CD4-positive, alpha-beta T cell treated with Interleukin-17A for 1 hour (primary cell): ENCODE results near the gene AMBP.
"Not testable (repeated sequence)": the region's sequence is repeated elsewhere in the genome, so short reads cannot be mapped to it uniquely, and the experiment has no call there.

Source experiments
- DNase-seq: peaks from one replicate; pipeline ENCODE4 v3.0.0-alpha.2; 2020

The AMBP gene

DNA sequence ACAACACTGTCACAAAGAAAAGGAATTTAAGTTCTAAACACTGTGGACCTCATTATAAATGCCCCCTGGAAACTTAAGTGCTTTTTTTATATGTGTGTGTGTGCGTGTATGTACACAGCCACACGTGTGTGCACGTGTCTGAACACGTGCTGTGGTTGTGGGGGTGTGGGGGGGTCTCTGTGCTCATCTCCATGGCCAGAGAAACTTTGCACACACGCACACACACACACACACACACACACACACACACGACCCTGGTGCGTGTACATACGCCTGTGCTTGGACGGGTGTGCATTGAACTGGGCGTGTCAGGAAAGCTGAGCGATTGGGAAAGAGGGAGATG is 27.9 kb downstream of the AMBP start:
- no peak for DNase-seq

DNA sequence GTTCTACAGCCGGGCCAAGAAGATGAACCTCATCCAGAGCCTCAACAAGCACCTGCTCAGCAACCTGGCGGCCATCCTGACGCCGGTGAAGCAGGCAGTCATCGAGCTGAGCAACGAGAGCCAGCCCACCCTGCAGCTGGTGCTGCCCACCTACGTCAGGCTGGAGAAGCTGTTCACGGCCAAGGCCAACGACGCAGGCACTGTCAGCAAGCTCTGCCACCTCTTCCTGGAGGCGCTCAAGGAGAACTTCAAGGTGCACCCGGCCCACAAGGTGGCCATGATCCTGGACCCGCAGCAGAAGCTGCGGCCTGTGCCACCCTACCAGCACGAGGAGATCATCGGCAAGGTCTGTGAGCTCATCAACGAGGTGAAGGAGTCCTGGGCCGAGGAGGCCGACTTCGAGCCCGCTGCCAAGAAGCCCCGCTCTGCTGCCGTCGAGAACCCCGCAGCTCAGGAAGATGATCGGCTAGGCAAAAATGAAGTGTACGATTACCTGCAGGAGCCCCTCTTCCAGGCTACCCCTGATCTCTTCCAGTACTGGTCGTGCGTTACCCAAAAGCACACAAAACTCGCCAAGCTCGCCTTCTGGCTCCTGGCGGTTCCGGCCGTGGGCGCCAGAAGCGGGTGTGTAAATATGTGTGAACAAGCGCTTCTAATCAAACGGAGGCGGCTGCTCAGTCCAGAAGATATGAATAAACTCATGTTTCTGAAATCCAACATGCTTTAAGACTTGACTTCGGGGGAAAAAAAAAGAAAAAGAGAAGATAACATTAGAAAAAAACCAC is 28.5 kb downstream of the AMBP start:
- DNase-seq: no peak

DNA sequence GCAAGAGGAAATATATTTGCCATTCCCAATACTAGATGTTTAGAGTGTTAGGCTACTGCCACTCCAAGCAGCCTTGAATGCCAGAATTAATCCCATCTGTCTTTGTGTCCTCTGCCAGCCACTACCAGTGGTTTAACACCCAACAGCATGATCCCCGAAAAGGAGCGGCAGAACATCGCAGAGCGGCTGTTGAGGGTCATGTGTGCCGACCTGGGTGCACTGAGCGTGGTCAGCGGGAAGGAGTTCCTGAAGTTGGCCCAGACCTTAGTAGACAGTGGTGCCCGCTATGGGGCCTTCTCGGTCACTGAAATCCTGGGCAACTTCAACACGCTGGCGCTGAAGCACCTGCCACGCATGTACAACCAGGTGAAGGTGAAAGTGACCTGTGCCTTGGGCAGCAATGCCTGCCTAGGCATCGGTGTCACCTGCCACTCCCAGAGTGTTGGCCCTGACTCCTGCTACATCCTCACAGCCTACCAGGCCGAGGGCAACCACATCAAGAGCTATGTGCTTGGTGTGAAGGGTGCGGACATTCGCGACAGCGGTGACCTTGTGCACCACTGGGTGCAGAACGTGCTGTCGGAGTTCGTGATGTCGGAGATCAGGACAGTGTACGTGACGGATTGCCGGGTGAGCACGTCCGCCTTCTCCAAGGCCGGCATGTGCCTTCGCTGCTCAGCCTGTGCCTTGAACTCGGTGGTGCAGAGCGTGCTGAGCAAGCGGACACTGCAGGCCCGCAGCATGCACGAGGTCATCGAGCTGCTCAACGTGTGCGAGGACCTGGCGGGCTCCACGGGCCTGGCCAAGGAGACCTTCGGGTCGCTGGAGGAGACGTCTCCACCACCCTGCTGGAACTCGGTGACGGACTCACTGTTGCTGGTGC is 29.3 kb downstream of the AMBP start:
- DNase-seq: no peak

DNA sequence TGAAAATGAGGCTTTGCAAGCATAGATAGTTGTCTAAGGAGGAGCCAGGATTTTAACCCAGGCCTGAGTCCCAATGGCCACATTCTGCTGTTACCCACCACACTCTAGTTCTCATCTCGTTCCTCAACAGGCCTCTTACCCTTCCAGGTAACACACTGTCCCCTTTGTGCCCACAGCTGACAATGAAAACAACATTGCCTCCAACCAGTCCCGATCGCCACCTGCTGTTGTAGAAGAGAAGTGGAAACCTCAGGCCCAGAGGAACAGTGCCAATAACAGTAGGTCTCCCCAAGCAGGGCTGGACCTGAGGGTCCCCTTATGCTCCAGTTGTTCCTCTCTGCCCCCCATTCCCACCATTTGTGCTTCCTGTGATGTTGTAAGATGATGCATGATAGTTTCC is 30.4 kb downstream of the AMBP start:
- no peak for DNase-seq

DNA sequence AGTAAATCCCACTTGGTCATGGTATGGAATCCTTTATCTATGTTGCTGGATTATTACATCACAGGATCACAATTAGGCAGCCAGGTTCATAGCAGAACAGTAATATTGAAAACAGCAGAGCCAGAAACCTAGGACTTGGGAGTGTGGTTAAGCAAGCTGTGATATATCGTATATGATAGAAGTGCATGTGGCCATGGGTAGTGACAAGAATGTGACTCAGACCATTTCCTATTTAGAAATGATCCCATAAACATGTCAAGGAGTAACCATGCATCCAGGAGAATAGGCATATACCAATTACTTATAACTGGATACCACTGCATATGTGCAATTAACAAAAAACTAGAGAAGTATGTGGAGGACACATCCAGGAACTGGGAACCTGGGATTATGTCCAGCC is 31.2 kb downstream of the AMBP start:
- no peak for DNase-seq

DNA sequence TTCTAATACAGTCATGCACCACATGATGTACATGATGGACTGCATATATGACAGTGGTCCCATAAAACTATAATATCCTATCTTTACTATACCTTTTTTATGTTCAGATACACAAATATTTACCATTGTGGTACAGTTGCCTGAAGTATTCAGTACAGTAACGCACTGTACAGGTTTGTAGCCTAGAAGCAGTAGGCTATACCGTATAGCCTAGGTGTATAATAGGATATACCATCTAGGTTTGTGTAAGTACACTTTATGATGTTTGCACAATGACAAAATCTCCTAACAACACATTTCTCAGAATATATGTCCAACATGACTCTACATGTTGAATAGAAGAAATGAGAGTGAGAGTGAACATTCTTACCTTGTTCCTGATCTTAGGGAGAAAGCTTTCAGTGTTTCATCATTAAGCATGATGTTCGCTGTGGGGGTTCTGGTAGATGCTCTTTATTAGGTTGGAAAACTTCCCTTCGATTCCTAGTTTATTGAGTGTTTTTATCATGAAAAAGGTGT is 31.8 kb downstream of the AMBP start:
- no peak for DNase-seq

DNA sequence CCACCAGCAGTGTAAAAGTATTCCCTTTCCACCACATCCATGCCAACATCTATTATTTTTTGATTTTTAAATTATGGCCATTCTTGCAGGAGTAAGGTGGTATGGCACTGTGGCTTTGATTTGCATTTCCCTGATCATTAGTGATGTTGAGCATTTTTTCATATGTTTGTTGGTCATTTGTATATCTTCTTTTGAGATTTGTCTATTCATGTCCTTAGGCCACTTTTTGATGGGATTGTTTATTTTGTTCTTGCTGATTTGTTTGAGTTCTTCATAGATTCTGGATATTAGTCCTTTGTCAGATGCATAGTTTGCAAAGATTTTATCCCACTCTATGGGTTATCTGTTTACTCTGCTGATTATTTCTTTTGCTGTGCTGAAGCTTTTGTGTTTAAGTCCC is 34.4 kb downstream of the AMBP start:
- not testable (repeated sequence) for DNase-seq

DNA sequence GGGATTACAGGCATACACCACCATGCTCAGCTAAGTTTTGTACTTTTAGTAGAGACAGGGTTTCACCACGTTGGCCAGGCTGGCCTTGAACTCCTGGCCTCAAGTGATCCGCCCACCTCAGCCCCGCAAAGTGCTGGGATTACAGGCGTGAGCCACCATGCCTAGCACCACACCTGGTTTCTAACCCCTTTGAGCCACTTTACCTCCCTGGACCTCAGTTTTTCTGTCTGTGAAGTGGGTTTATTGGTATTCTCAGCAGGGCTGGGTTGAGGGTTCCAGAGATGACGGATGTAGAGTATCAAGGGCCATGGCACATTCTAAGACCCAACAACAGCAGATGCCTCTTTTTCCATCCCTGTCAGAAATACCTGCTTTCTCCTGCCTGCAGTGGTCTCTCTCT is 38.6 kb downstream of the AMBP start:
- DNase-seq: no peak

DNA sequence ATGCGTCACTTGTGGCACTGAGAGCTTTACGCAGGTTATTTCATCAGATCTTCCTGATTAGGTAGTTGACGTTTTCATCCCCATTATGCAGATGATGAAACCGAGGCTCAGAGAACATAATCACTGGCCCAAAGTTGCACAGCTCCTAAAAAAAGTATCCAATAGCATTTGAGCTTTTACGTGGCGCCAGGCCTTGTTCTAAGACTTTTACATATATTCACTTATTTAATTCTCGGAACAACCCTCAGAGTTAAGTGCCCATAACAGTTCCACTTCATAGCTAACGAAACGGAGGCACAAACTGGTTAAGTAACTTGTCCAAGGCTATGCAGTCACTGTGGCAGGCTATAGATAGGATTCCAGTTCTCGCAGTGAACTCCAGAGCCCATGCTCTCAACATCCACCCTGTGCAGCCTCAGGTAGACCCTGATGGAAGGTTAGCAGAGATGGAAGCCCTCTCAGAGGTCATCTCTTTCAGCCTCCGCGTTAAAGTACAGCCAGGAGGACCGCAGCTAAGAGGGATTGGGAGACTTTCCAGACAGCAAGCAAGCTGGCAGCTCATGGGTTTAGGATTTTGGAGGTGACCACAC is 39.3 kb downstream of the AMBP start:
- no peak for DNase-seq

DNA sequence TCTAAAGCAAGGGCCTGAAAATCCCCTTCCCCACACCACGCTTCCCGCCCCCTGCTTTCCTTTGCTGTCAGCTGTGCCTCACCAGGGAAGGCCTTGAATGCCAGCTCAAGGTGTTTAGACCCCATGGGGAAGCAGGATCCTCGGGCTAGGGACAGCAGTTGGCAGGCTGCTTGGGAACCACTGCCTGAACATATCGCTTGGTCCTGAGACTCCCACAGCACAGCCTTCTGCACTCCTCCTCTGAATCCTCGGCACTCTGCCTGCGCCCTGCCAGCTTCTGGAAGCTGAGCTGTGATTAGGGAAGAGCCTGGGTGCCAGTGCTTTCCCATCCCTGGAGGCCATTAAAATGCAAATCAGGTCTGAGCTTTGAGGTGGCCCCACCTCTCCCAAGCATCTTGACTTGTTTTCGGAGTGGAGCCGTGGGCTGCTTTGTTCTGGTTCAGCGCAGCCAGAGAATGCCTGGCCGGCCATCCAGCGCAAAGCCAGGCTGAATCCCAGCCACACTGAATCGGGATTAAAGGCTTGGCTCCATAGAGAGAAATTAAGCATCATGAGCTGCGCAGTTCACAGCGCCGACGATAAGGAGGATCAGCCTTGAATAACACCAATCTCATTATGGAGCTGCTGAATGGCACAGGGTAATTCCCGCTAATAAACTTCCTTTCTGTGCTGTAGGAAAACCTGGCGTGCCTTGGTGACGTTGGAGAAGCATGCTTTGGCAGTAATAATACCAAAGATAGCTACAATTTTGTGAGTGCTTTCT is 40.0 kb downstream of the AMBP start:
- no peak for DNase-seq

DNA sequence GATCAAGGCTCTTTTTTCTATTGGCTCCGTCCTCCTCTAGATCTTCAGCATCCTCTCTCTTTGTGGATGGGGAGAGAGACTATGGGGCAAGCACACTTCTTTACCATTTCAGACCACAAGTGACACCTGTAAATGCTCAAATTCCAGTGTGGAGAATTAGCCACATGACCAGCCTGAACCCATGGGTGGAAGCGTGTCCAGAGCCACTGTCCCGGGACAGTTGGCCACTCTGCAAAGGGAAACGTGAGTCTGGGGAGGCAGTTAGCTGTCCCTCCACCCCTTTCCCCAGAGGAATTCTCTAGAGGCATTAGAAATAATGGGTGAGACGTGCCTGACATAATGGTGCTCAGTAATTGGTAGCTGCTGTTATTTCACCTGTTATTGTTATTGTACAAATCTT is 40.9 kb downstream of the AMBP start:
- no peak for DNase-seq

DNA sequence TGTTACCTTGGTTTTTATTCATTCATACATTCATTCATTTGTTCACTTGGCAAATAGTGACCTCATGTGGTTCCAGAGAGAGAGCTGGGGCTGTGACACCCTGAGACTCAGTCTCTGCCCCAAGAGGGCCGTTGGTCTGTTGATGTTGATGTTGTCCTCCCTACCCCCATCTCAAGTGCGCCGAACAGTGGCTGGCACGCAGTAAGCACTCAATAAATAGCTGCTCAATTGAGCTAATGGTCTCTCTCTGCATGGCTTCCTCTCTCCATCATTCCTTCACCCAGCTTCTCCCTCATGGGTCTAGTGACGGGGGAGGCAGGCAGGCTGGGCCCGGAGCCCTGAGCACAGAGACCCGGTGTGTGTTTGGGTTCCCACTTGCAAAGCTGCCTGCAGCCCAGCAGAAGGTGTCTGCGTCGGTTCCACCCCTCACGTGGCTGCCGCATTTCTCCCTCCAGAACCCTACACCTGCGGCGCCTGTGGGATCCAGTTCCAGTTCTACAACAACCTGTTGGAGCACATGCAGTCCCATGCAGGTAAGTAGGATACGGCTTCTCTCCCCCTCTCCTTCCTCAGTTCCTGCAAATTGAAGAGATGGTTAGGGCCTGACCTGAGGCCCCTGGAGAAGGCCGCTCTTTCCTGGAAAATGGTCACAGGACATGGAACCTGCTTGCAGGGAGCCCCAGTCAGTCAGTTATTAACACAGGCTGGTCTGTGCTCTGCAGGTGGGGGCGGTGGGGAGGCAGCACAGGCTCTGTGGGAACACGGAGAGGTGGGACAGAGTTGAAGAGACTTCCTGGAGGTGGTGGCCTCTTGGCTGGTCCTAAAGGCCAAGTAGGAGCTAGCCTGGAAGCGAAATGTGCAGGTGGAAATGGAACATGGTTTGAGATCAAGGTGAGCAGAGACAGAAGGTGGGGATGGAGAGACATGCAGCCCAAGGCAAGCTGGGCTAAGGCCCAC is 42.0 kb downstream of the AMBP start:
- DNase-seq: no peak

DNA sequence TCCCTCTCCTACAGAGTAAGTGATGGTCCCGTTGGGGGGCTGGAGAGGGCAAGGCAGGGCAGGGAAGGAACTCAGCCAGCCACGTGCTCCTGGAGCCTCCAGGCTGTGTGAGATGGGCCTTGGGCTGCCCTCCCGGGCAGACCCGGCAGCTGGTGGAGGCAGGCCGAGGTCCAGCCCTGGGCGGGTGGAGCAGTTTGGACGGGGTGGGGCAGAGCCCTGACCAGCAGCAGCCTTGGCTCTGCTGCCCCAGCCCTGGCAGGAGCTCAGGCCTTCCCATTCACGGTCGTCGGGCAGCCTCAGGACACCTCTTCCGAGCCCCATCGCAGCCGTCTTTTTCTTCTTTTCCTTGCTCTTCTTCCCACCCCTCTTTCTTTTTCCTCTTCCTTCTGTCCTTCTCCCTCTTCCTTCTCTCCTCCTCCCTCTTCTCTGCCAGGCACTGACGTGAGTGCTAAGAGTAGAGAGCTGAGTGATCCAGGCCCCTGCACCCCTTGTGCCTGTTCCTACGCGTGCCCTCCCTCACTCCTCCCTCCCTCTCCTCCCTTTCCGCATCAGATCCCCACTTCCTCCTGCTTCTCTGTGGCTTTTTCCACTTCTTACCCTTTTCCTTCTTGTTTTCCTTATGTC is 42.8 kb downstream of the AMBP start:
- DNase-seq: no peak

DNA sequence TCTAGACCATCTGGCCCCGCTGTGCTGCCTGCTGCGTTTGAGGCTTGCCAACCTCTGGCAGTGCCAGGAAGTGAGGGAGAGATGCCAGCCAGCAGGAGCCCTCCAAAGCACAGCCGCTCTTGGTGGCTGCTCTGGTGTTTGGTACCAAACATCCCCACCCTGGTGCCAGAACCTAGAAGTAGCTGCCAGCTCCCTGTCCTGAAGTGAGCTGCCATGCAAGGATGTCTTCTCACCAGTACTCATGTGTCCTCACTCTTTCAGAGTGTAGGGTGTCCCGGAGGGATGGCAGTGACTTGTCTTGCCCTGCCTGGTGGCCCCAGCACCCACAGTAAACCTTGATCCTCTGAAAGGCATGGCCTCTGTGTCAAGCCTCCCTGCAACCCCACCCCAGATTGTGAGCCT is 43.4 kb downstream of the AMBP start:
- DNase-seq: no peak

DNA sequence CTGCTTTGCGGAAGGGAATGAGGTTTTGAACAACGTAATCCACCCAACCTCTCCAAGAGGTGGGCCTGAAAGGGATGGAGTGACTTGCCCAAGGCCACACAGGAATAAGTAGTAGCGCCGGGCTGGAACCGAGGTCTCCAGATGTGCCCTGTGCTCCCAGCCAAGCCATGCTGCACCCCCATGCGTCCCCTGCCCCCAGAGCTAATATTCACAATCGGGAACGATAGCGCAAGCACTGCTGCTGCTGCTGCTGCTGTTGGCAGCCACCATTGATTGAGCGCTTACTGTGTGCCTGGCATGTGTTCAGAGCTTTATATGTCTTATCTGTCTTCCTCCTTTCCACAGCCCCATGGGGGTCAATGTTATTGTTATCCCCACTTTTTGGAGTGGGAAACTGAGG is 43.9 kb downstream of the AMBP start:
- DNase-seq: no peak

DNA sequence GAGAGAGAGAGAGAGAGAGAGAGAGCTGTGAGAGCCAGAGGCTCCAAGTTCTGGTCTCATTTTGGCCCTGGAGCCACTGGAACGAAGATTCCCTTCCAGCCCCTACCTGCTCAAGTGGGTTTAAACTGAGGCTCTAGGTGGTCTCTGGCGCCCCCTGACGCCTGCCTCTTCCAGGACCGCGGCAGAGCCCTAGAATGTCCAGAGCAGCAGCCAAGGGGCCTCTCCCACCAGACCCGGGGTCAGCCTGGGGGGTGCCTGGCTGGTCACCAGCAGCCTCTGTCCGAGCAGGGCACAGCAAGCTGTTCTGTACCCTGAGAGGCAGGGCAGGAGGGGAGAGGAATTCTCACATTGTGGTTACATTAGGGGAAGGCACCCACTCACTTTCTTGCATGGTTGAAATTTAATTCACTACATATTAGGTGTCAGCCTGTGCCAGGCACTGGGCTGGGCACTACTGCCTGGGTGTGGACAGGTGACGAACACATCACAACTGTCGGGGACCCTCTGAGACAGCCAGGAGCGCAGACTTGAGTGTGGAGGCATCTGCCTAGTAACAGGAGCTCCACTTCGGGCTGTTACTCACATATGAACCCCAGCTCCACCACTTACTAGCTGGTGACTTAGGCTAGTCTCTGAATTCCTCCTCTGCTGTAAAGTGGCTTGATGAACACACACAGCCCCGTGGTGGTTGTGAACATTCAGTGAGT is 44.5 kb downstream of the AMBP start:
- DNase-seq: no peak

DNA sequence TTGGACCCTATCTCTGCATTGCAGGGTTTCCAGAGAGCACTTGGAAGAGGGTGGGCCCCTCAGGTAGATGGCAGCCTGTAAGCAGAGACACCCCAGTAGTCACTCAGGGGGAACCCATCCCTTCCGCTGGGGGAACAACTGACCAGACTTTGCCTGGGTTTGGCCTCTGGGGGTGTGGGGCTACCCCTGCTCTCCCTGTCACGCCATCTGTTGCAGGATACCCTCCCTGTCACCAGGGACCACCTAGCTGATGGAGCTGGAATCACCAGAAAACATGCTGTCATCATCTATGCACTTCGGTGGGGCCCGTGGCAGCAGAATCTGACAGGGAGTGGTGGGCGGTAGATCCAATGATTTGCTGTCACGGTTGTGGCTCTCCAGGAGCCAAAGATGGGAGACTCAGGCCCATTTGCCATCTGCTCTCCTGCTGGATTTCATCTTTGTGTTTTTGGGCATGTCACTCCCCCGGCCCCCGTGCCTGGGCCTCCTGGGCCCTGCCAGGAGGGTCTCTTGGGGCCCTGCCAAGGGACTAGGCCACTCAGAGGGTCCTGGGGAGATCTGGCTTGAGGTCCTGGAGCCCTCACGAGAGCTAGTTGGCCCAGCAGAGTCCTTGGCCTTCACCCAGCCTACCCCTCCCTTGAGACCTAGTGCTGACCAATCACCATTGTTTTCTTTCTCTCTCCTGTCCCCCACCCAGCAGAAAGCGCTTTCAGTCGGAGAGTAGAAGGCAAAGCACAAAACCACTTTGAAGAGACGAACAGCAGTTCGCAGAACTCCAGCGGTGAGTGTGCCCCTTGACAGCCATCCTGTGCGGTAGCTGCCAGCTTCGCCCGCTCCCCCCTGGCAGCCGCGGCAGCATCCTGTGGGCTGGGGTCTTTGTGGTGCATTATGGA is 45.9 kb downstream of the AMBP start:
- DNase-seq: no peak

DNA sequence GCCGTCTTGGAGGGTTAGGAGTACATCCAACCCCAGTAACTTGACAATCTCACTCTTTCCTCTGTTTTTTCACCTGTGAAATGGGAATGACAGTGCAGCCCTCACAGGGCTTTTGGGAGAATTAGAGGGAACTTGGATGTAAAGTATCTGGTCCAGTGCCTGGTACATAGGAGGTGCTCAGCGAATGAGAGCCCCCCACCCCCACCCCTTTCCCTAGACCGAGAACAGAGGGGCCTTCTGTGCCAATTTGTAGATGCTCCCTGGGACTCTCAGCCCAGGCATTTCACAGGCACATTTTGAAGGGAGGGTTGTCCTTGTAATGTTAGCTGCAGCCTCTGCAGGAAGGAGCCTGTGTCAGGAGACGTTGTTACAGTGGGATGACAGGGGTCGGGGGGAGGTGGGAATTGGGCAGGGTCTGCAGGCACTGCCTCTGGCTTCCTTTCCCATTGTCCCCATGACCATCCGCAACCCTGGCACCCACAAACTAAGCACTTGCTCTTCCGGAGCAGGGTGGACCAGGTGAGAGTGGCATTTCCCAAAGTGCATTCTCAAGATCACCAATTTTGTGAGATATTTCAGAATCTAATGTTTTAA is 47.0 kb downstream of the AMBP start:
- DNase-seq: no peak

DNA sequence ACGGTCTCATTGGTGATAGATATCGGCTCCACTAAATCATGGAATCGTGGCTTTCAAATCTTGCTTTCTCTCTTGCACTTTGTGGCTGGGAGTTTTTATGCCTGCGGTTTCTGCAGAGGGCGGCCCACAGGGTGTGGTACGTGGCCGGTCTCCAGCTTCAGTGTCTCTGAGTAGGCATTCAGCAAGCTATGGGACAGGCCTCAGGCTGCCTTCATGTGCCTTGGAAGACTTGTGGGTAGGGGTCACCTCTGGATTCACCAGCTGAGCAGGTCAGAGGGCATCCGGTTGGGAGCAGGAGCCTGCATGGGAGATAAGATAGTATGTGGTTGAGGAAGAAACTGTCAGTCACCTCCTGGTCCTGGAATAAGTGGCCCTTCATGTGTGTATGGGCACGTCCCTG is 47.7 kb downstream of the AMBP start:
- no peak for DNase-seq
